HepG2 (cell line): ENCODE results near the gene CSNK1D. TPM values are rescaled to one million over a fixed set of nuclear protein-coding genes. Genes with fewer than 3 reads are reported as not detected.

Experiments
- BCL6 ChIP-seq: IDR thresholded peaks from 2 replicates; pipeline ENCODE4 v1.6.1; 2016; ENCODE audit warnings: missing genetic modification reagents, missing compliant biosample characterization
- BRD4 ChIP-seq: sonication (generic); formaldehyde crosslinking; IDR thresholded peaks from 2 replicates; pipeline ENCODE4 v1.4.0; 2020; ENCODE audit warnings: missing genetic modification reagents
- GATA4 ChIP-seq: sonication (generic); IDR thresholded peaks from 2 replicates; pipeline ENCODE4 v1.6.1; 2016; ENCODE audit warnings: antibody characterized with exemption, low read depth, borderline replicate concordance
- HNF1B ChIP-seq: sonication (generic); formaldehyde crosslinking; IDR thresholded peaks from 2 replicates; pipeline ENCODE4 v1.5.1; 2020; ENCODE audit warnings: mild to moderate bottlenecking, moderate library complexity, missing genetic modification reagents
- JDP2 ChIP-seq: sonication (generic); formaldehyde crosslinking; IDR thresholded peaks from 2 replicates; pipeline ENCODE4 v1.8.1; 2022; ENCODE audit warnings: missing genetic modification reagents, borderline replicate concordance
- MAFG ChIP-seq: sonication (generic); formaldehyde crosslinking; IDR thresholded peaks from 2 replicates; pipeline ENCODE4 v1.5.1; 2020; ENCODE audit warnings: mild to moderate bottlenecking, missing genetic modification reagents
- PHF20 ChIP-seq: sonication (generic); formaldehyde crosslinking; IDR thresholded peaks from 2 replicates; pipeline ENCODE4 v1.5.0; 2020; ENCODE audit warnings: mild to moderate bottlenecking, missing genetic modification reagents
- RAD21 ChIP-seq: fragments of 450-650 bp; formaldehyde crosslinking; IDR thresholded peaks from 2 replicates; pipeline ENCODE4 v1.5.0; 2020; ENCODE audit warnings: mild to moderate bottlenecking
- SATB2 ChIP-seq: sonication (generic); formaldehyde crosslinking; IDR thresholded peaks from 2 replicates; pipeline ENCODE4 v1.5.0; 2020; ENCODE audit warnings: missing genetic modification reagents
- TCF12 ChIP-seq, 2 experiments: fragments of 450-650 bp in 1 of 2; sonication (generic) in 1 of 2; formaldehyde crosslinking in 1 of 2; IDR thresholded peaks; 2 replicates each; pipeline versions ENCODE4 v1.6.1 to v1.8.0; 2017 to 2022; ENCODE audit warnings: antibody characterized with exemption in 1 of 2, mild to moderate bottlenecking in 1 of 2, missing genetic modification reagents in 1 of 2, moderate library complexity in 1 of 2
- TRIM24 ChIP-seq: sonication (generic); formaldehyde crosslinking; IDR thresholded peaks from 2 replicates; pipeline ENCODE4 v1.8.0; 2022; ENCODE audit warnings: mild to moderate bottlenecking, missing genetic modification reagents
- XRCC5 ChIP-seq: fragments of 200-400 bp; formaldehyde crosslinking; optimal IDR thresholded peaks from 2 replicates; pipeline ENCODE3; 2017; ENCODE audit warnings: mild to moderate bottlenecking, low read length
- ZFX ChIP-seq: sonication (generic); formaldehyde crosslinking; IDR thresholded peaks from 2 replicates; pipeline ENCODE4 v1.4.0; 2020; ENCODE audit warnings: mild to moderate bottlenecking, low read depth, missing genetic modification reagents, moderate library complexity
- ZFY ChIP-seq: sonication (generic); formaldehyde crosslinking; IDR thresholded peaks from 2 replicates; pipeline ENCODE4 v1.4.0; 2020; ENCODE audit warnings: missing genetic modification reagents
- ZHX2 ChIP-seq, 2 experiments: sonication (generic) in 1 of 2; formaldehyde crosslinking in 1 of 2; IDR thresholded peaks; 2 replicates each; pipeline versions ENCODE4 v1.6.1 to v1.9.0; 2014 to 2022; ENCODE audit warnings: antibody characterized with exemption in 1 of 2, borderline replicate concordance in 1 of 2, inconsistent platforms in 1 of 2, low read depth in 1 of 2, missing genetic modification reagents in 1 of 2
- ZNF496 ChIP-seq: sonication (generic); formaldehyde crosslinking; IDR thresholded peaks from 2 replicates; pipeline ENCODE4 v1.8.1; 2023; ENCODE audit warnings: mild to moderate bottlenecking, moderate library complexity, missing genetic modification reagents; ENCODE audit not compliant: insufficient replicate concordance
- ZNF512B ChIP-seq: sonication (generic); formaldehyde crosslinking; IDR thresholded peaks from 2 replicates; pipeline ENCODE4 v1.5.1; 2020; ENCODE audit warnings: missing genetic modification reagents, mild to moderate bottlenecking, borderline replicate concordance
- ZNF850 ChIP-seq: sonication (generic); formaldehyde crosslinking; conservative IDR thresholded peaks from 2 replicates; pipeline ENCODE4 v1.9.0; 2021; ENCODE audit warnings: mild to moderate bottlenecking, missing genetic modification reagents
- ZSCAN31 ChIP-seq: sonication (generic); formaldehyde crosslinking; IDR thresholded peaks from 2 replicates; pipeline ENCODE4 v1.5.0; 2020; ENCODE audit warnings: low read depth, mild to moderate bottlenecking, missing genetic modification reagents
- polyA plus RNA-seq, 8 experiments: library from polyadenylated mRNA; depleted of rRNA in 3 of 8; stranded (reverse) in 7 of 8; unstranded in 1 of 8; fragments of >200 nt; fragmentation: Illumina TruSeq in 4 of 8; extraction: Trizol in 4 of 8; gene quantifications; 2 replicates each; pipeline versions ENCODE4 v1.2.1 to v1.2.3, GENCODE V29; 2011 to 2016; ENCODE audit warnings: low read depth in 4 of 8, missing spikeins in 1 of 8, mixed read lengths in 1 of 8; ENCODE audit not compliant: insufficient read depth in 1 of 8
- total RNA-seq, 5 experiments: library from RNA; depleted of rRNA; stranded (reverse); fragments of >200 nt; fragmentation: Illumina TruSeq; extraction: Trizol; gene quantifications; 2 replicates each; pipeline ENCODE4 v1.2.3, GENCODE V29; 2016; ENCODE audit warnings: low read depth in 1 of 5

Gene CSNK1D
- total and polyA plus RNA-seq, 2 of the 13 experiments (the other 11 are each of a cell fraction or from before 2014, with no cell fraction given) = 31.5 to 128 TPM

GRCh38 chr17:82217530-82218204 is 55.8 kb downstream of the CSNK1D start (continued):
- TF ChIP-seq ZNF850 (CRISPR knock-in tag) (no peak), ZHX2 (IDR thresholded peaks at IDR 0.05; ENCODE audit: low read depth) (no peak), ZHX2 (CRISPR knock-in tag; IDR thresholded peaks at IDR 0.05; ENCODE audit: borderline replicate concordance) (peak; percentile 87; the same call in 1 of the 2 replicates), ZSCAN31 (CRISPR knock-in tag) (no peak), JDP2 (CRISPR knock-in tag) (no peak; the same call in 1 of the 2 replicates), ZNF512B (CRISPR knock-in tag) (no peak), RAD21 (CRISPR knock-in tag) (no peak), ZFY (peak; percentile 88), BCL6 (CRISPR knock-in tag) (peak; percentile 63; the same call in 1 of the 2 replicates), ZFX (CRISPR knock-in tag) (peak; percentile 88), SATB2 (CRISPR knock-in tag) (no peak; the same call in 1 of the 2 replicates), GATA4 (no peak), XRCC5 (no peak), MAFG (CRISPR knock-in tag) (peak; percentile 76), ZNF496 (CRISPR knock-in tag) (no peak), TRIM24 (CRISPR knock-in tag) (no peak), TCF12 (IDR thresholded peaks at IDR 0.05) (no peak), TCF12 (CRISPR knock-in tag; IDR thresholded peaks at IDR 0.05) (peak; percentile 83; the same call in 1 of the 2 replicates), HNF1B (CRISPR knock-in tag) (0 out of 2 replicates have a peak, but pooled peaks have one; percentile 16), BRD4 (CRISPR knock-in tag) (no peak), PHF20 (CRISPR knock-in tag) (peak; percentile 49; the same call in 1 of the 2 replicates)
